Frontal cortex (tissue), 4 donors: ENCODE results near the gene MBD5. TPM values are rescaled to one million over a fixed set of nuclear protein-coding genes. Genes with fewer than 3 reads are reported as not detected.
"Not testable (repeated sequence)": the region's sequence is repeated elsewhere in the genome, so short reads cannot be mapped to it uniquely, and the experiment has no call there.

Source experiments
- DNase-seq, 2 donors: peaks; one replicate each; pipeline ENCODE4 v3.0.0; 2012; ENCODE audit warnings: low spot score in 2 of 2
- FAIRE-seq: peaks from 2 replicates; lab custom pipeline; 2012; peaks lifted over from hg19 to GRCh38; lab: Jason Lieb, UNC
- total RNA-seq: library from RNA; depleted of rRNA; stranded (reverse); fragments of >200 nt; gene quantifications from one replicate; pipeline ENCODE4 v1.2.3, GENCODE V29; 2014
- donor health status: control.
- donor health status: control.
- donor health status: control.

Gene MBD5
- total RNA-seq, 1 donor from 2014 or later, result 29.3 TPM

DNA sequence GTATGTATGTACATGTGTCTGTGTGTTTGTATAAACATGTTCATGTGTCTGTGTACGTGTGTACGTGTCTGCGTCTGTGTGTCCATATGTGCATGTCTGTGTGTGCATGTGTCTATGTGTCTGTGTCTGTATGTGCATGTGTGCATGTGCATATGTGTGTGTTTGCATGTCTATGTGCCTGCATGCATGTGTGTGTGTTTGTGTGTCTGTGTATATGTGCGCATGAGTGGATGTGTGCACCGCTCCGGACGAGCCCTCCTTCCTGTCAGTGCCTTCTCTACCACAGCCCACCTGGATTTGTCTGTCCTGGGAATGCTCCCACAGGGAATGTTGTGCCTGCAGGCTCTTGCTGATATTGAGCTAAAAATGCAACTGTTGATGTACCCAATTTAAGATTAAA, 510.3 kb downstream of the MBD5 start:
- FAIRE-seq, result no peak
- no peak for DNase-seq

DNA sequence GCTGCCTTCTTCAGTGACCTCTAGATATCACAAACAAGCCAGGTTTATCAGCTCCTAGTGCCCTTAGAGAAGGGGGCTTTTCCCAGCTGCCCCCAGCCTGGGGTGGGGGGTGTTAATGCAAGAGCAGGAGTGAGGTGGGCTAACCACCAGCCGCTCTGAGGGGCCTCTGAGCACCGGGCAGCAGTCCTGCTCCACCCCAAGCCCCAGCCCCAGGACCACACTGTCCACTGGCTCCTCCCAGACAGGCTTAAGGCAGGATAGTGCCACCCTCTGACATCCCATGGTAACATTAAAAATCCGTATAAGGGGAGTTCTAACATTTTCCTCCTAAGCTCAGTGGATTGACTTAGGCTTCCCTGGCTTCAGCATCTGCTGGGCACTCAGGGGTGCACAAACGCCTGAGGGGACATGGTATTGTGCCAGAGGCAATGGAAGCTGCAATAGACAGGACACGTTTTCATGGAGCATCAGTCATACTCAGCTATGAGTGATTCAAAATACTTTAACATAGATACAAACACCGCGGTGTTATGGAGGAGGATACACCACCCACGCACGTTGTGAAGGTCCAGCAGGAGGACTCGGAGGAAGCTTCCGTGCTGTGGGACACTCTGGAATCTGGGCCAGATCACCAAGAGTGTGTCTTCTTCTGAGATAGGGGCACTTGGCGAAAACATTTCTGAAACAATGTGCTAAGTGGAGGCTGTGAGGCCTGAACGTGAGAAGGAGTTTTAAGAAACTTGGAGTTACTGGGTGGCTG, 511.0 kb downstream of the MBD5 start:
- FAIRE-seq (no peak), DNase-seq (no peak)

DNA sequence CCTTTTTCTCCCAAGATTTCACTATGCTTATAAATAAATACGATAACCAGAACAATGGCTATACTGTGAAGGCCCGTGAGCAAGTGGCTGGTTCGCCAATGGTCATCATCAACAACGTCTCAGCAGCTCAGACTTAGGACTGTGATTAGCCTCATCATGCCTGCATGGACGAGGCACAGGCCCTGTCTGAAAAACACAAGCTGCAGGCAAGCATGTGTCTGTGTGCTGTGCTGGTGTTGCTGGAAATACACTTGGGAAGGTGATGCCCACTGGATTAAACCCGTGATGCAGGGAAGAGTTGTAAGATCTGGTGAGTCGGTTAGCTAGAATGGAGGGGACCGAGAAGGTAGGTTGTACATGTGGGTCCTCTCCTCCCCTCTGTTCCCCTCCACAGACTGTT, 512.1 kb downstream of the MBD5 start:
- FAIRE-seq, result no peak
- DNase-seq, result no peak

DNA sequence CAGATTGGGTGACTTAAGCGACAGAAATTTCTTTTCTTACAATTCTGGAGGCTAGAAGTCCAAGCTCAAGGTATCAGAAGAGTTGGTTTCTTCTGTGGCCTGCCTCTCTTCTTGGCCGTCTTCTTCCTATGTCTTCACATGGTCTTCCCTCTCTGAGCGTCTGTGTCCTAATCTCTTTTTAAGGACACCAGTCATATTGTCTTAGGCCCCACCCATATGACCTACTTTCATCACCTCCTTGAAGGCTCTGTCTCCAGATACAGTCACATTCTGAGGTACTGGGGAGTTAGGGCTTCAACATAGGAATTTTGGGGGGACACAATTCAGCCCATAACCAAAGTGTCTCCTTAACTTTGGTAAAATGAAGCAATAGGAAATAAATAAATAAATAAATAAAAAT, 512.8 kb downstream of the MBD5 start:
- DNase-seq, result no peak
- no peak for FAIRE-seq

DNA sequence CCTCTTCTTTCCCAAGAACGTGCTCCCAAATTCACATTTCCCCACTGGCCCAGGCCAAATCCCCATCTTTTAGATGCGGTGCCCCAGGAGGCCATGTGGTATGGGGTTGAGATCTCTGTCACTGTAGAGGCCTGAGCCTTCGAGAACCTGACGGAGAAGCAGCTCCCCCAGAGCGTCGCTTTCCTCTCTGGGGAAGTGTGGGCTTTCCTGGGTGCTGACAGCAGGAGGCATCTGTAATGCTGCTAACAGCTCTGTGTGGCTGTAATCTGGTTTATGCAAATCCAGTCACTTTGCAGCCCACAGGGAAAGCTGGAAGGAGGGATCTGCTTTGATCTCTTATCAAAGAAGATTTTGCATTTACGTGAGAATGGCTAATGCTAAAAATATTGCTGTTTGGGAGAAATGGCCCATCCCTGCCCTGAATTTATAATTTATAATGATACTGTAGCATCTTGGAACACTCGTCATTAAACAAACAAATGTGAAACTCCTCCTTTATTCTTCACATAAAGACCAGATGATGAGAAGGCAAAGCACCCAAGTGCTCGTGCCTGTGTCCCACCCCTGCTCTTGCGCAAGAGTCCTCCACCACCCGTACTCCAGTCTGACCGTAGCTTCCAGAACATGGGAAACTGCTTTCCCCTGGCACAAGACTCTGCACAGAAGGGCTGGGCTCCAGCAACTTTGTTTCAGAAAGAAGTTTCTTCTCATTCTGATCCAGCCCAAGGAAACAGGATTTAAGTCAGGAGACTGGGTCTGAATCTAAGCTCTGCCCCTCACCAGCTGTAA, 513.7 kb downstream of the MBD5 start:
- FAIRE-seq (no peak), DNase-seq (no peak)

DNA sequence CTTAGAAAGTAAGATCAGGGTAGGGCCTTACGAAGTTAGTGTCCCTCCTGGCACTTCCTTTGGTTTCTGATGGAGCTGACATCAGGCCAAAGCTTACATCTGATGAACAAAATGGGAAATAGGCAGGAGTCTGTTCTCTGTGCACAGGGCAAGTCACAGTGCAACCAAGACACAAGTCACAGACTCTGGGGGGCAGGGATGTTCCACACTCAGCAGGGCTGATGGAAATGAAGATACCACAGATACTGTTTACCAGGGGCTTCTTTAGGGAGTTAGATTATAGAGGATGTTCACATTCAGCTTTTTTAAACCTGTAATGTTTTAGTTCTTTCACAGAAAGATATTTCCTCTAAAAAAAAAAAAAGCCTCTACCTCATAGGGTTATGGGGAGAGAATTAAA, 517.5 kb downstream of the MBD5 start:
- FAIRE-seq (no peak), DNase-seq (no peak)

DNA sequence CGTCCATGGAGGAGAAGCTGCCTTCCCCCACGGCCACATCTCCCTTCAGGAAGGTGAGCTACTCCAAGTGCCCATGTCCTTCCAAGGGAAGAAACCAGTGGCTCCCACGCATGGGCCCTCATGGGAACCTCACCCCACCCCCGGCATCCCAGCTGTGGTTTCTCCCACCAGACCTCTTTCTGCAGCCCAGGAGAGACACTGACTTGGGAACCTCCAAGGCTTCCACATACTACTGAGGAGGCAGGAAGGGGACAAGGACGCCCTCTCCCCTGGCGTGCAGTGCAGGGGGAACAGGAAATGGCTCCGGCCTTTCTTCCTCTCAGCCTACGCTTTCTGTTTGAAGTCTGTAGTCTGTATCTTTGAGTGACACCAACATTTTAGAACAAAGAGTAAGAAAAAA, 519.1 kb downstream of the MBD5 start:
- FAIRE-seq (no peak), DNase-seq (no peak)

DNA sequence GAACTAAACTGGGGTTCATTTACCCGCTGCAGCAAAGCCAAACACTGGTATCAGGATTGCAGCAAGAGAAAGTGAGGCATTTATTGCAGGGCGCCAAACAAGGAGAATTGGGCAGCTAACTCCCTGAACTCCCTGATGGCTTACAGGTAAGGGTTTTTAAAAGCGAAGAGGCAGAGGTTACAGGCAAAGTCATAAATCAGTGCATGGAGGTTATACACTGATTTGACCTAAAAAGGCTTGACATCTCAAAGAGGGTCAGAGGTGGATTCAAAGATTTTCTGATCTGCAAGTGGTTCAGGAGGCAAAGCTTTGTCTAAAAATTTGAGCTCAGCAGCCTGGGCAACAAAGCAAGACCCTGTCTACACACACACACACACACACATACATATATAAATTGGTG, 520.9 kb downstream of the MBD5 start:
- no peak for FAIRE-seq
- no peak for DNase-seq

DNA sequence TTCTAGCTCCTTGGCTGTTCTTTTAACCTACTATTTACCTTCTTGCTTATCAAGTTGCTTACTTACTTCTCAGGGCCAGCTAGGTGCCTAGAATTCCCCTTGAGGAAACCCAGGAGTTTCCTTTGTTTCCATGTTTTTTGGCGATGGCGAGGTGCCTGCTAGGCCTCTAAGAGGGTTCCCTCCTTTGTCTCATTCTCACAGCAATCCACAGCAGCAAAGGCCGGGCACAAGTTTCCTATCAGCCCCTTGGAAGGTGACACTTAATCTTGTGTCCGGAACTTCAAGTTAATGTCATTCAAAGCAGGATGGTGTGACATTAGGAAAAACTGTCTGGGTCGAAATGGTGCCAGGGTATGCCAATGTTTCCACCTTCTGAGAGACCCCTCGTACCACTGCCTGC, 521.7 kb downstream of the MBD5 start:
- no peak for DNase-seq
- no peak for FAIRE-seq

DNA sequence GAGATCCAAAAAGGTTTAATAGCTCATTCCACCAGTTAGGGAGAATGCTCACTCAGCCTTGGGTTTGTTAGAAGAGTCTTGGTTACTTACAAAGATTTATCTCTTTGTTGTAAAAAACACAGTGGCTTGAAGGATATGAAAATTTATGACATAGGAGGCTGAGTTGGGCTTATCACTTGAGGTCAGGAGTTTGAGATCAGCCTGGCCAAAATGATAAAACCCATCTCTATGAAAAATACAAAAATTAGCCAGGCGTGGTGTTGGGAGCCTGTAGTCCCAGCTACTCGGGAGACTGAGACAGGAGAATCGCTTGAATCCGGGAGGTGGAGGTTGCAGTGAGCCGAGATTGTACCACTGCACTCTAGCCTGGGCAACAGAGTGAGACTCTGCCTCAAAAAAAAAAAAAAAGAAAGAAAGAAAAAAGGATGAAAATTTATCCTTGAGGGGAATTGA, 522.2 kb downstream of the MBD5 start:
- FAIRE-seq, DNase-seq: not testable (repeated sequence)

DNA sequence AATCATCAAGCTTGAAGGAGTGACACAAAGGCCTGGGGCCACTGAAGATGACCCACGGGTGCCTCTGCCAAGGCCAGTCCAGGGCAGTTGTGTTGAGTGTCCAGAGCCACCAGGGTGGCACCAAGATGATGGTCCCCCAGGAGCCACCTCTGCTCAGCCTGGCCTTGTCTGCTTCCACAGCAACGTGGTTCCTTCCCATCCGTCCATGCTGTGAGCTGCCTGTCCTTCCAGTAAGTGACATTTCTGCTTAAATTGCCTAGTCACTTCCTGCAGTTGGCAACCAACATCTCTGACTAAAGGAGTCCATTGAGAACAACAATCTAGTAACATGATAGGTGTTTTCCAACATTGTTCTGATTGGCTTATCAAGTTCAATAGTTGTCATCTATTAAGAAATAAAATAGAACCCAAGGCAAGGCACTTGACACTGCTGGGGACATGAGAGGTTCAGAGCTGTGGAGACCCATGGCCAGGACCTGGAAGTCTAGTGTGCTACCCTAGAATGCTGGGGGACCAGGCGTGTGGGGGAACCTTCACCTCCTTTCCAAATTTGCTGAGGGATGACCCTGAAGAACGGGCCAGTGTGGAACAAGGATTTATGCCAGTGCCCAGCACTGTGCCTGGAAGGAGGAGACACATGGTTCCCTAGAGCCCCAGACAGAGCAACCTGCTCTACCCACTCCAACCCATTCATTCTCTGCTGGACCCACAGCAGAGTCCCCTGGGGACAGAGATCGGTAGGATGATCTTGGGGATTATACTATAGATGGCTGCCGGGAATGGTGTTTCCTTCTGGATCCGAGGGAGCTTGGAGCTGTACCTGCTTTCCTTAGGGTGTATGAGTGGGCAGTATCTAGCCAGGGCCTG, 524.7 kb downstream of the MBD5 start:
- DNase-seq (no peak), FAIRE-seq (no peak)

DNA sequence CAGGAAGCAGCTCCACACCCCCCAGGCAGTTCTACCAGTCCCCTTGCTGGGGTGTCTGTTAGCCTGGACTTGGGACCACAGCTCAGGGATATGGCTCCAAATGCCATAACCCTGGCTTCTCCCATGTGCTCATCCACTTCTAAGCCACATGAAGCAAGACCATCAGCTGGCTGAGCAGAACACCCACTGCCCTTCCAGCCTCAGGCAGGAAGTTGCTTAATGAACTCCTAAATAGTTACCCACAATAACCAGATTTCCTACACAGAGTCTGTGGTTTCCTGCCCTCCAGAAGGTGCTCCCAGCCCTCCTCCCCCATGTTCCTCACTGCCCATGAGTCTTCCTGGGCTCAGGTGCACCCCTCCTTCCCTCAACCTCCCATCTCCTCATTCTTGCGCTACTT, 525.4 kb downstream of the MBD5 start:
- FAIRE-seq (no peak), DNase-seq (no peak)

DNA sequence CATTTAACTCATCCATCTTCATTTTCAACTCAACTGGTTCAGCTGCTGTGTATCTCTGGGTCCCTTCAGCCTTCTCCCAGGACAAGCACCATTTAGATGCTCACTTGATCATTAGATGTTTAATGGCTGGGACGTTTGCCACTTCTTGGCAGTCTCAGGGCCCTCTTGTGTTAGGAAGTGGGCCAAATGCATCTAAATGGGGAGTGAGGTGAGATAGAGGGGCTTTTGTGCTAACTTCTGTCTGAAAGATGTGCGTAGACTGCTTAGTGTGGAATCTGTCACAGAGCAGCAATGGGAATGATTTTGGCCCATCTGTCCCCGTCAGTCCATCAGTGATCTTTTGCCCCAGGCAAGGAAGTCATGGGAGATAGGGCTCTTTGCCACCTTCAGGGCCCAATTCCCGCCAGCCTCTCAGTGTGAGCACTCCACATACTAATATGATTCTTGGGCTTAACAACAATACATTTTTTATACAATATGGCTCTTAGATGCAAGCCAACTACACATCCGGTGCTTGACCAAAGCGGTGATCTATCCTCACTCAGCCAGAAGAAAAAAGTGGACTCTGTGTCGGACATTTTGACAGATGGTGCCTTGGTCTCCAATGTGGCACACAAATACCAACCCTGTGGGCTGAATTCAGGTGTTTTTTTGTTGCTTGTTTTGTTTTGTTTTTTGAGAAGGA, 528.0 kb downstream of the MBD5 start:
- no peak for FAIRE-seq
- no peak for DNase-seq

DNA sequence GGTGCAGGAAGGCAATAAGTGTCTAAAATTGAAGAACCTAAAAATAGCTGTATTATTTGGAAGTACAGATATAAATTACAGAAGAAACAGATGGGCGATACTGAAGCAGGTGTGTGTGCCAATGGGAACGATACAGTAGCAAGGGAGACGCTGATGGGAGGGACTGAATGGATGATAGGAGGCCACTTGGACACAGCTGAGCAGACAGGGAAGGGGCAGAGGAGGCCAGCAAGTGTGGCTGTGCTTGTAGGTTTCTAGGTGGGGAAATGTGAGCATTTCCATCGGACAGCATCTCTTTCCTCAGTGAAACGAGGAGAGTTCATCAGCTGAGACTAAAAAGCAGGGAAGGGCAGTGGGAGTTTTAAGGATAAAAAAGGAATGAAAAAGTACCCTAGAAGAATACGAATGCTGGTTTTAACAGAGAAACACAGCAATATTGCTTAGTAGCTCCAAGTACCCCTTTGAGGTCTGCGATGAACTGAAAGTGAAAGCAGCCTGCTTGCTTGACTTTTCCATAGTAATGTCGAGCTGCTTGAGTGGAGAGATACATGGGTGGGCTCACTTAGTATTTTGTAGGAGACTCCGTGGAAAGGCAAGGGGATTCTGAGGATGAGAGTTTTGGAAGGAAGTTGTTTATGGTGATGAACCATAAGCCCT, 531.9 kb downstream of the MBD5 start:
- FAIRE-seq (no peak), DNase-seq (no peak)

DNA sequence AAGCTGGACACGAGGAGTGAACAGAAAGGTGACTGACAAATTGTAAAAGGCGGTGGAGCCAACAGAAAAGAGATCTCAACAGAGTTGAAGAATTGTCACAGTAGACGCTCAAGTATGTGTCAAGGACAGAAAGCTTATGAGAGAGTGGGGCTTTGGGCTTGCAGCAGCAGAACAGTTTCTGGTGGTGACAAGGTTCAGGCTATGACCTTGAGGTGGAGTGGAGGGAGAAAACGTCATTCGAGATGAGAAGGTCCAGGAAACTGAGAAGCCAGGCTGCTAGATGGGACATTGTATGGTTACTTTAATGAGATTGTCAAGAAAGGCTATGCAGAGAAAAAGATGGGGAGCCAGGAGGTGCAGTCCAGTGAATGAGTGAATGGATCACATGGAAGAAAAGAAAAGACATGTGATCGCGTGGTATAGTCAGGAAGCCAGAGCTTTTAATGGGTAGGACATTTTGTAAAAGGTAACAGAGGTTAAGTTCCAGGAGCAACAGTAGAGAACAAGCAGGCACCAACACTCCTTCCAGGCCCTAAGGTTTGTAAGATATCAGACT, 532.5 kb downstream of the MBD5 start:
- DNase-seq, result no peak
- FAIRE-seq, result no peak

DNA sequence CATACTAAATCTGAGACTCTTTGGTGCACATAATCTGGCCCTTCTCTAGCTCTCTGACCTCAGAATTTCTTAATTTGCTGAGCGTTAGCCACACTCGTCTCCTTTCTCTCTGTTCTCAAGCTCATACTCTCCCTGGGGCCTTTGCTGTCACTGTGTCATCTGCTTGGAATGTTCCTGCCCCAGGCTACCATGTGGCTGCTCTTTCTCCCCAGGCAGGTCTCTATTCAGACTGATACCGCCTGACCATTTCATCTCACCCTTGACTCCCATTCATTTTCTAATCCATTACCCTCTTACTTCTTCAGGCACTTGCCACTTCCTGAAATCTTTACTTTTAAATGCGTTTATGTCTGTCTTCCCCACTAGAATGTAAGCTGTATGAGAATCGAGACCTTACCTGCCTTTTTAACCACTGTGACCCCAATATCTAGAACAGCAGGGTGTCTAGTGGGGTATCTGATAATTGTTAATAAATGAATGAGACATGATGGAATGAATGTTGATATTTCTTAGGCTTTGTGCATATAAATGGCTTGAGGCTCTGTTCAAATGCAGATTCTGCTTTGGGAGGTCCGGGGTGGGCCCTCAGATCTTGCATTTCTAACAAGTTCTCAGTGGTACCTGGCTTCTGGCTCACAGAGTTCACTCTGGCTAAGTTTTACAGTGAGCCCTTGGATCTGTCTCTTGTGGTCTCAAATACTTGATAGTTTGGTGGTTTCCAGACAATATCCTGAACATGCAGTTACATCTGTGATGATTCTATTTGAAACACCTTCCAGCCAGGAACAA, 533.8 kb downstream of the MBD5 start:
- FAIRE-seq (no peak), DNase-seq (no peak)

DNA sequence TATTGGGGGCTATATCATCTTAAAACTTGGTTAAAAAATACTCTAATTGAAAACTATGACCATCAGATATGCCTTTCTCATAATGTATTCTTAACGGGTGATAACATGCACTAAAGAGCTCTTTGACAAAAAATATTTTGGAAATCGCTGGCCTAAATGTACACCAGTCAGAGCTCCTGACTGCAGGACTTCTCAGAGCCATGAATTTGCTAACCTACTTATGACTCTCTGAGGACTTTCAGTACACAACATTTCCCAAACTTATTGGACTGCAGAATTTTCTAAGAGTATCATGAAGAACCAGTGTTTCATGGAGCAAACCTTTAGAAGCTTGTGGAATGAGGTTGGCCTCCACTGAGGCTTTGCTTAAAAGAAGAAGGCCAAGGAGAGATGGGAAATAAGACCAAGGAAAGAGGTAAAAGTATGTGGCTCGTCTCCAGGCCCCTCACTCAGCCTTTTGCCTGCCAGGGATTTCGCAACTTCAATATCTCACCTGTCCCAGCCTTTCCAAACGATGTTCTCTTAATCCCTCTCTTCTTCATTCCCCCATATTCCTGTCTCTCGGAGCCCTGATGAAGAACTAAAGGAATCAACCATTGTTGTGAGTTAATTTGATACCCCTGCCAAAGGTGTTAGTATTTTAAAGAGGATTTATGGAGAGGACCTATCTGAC, 534.9 kb downstream of the MBD5 start:
- no peak for DNase-seq
- FAIRE-seq, result no peak
